HCT116 (cell line): ENCODE data around the gene THAP5. TPM values are rescaled to one million over a fixed set of nuclear protein-coding genes. Genes with fewer than 3 reads are reported as not detected.

Experiments used
- ATAC-seq: fragments of 200-7000 bp; cut with Tn5 transposase; 2 replicates; pipeline ENCODE4 v1.9.1; 2020; ENCODE audit warnings: mild to moderate bottlenecking, moderate library complexity
- BruUV-seq: library from RNA; stranded (reverse); fragments of 400-500 nt; replicated peaks from 2 replicates; lab custom pipeline; 2021; lab: Mats Ljungman, UMichigan
- CTCF ChIA-PET: fragments of 300-600 bp; sonication (Branson Sonifier 250); formaldehyde crosslinking; loops from one replicate; lab custom pipeline; 2021; ENCODE audit warnings: antibody characterized with exemption; lab: Charles Lee
- POLR2A ChIA-PET: fragments of 300-600, 350-600 bp; sonication (Branson Sonifier 250); formaldehyde crosslinking; loops from one replicate; lab custom pipeline; 2021; ENCODE audit warnings: antibody characterized with exemption; lab: Charles Lee
- RAD21 ChIA-PET, 2 experiments: fragments of 300-600 bp; sonication (Branson Sonifier 250); formaldehyde crosslinking; loops; one replicate each; lab custom pipeline; 2023; ENCODE audit warnings: low total read pairs in 2 of 2; ENCODE audit not compliant: uncharacterized antibody in 2 of 2, unreplicated experiment in 2 of 2, low non-redundant PET in 1 of 2; lab: Charles Lee
- DNase-seq: peaks from one replicate; pipeline ENCODE4 v3.0.0-alpha.2; 2010; ENCODE audit warnings: low read depth, low spot score
- H2AFZ ChIP-seq: fragments of 200-600 bp; shearing (Covaris generic), sonication (generic); 2 replicates; pipeline ENCODE4 v1.6.1; 2017; ENCODE audit warnings: low read depth, mixed run types, mixed read lengths, antibody characterized with exemption, low read length; ENCODE audit not compliant: poor library complexity, severe bottlenecking
- H3K27ac ChIP-seq: 2 replicates; pipeline ENCODE4 v1.5.1; 2012; ENCODE audit warnings: low read depth, low read length
- H3K27me3 ChIP-seq: fragments of 200-600 bp; sonication (generic); 2 replicates; pipeline ENCODE4 v1.6.1; 2016; ENCODE audit warnings: mixed run types, low read length, mixed read lengths; ENCODE audit not compliant: insufficient read depth
- H3K36me3 ChIP-seq, 2 experiments: fragments of 200-500 bp in 1 of 2; fragments of 200-600 bp in 1 of 2; sonication (Bioruptor generic) in 1 of 2; sonication (generic) in 1 of 2; 2 replicates each; pipeline versions ENCODE4 v1.5.1 to v1.6.1; 2014 to 2016; ENCODE audit warnings: low read length in 2 of 2, inconsistent platforms in 1 of 2, mixed read lengths in 1 of 2, mixed run types in 1 of 2; ENCODE audit not compliant: insufficient read depth in 2 of 2, control insufficient read depth in 1 of 2
- H3K4me1 ChIP-seq, 2 experiments: fragments of 200-600 bp in 1 of 2; sonication (generic) in 1 of 2; 2 replicates each; pipeline versions ENCODE4 v1.5.1 to v1.6.1; 2012 to 2017; ENCODE audit warnings: low read length in 2 of 2, inconsistent platforms in 1 of 2, mild to moderate bottlenecking in 1 of 2, mixed read lengths in 1 of 2, mixed run types in 1 of 2, moderate library complexity in 1 of 2; ENCODE audit not compliant: insufficient read depth in 2 of 2, control insufficient read depth in 1 of 2
- H3K4me2 ChIP-seq: fragments of 200-600 bp; sonication (generic); 2 replicates; pipeline ENCODE4 v1.6.1; 2017; ENCODE audit warnings: mixed run types, low read length, mixed read lengths
- H3K4me3 ChIP-seq, 2 experiments: fragments of 200-600 bp in 1 of 2; sonication (generic) in 1 of 2; replicated peaks in 1 of 2; 2 replicates each; pipeline ENCODE4 v1.5.1; 2011 to 2016; ENCODE audit warnings: low read length in 2 of 2, control low read depth in 1 of 2, low read depth in 1 of 2, mild to moderate bottlenecking in 1 of 2, mixed read lengths in 1 of 2, mixed run types in 1 of 2
- H3K79me2 ChIP-seq: fragments of 200-600 bp; sonication (generic); 2 replicates; pipeline ENCODE4 v1.6.1; 2017; ENCODE audit warnings: mild to moderate bottlenecking, mixed run types, low read length, moderate library complexity, mixed read lengths; ENCODE audit not compliant: insufficient read depth
- H3K9ac ChIP-seq: fragments of 200-600 bp; sonication (generic); 2 replicates; pipeline ENCODE4 v1.6.1; 2016; ENCODE audit warnings: low read length, mixed read lengths
- H3K9me2 ChIP-seq: fragments of 200-600 bp; sonication (generic), shearing (Covaris generic); 2 replicates; pipeline ENCODE4 v1.6.1; 2017; ENCODE audit warnings: mixed run types, mild to moderate bottlenecking, moderate library complexity; ENCODE audit not compliant: insufficient read depth
- H3K9me3 ChIP-seq, 2 experiments: fragments of 200-500 bp in 1 of 2; fragments of 200-600 bp in 1 of 2; sonication (Bioruptor generic) in 1 of 2; sonication (generic) in 1 of 2; 2 replicates each; pipeline ENCODE4 v1.6.1; 2014 to 2017; ENCODE audit warnings: low read length in 2 of 2, mixed read lengths in 2 of 2, inconsistent platforms in 1 of 2, low read depth in 1 of 2, mild to moderate bottlenecking in 1 of 2, mixed run types in 1 of 2, moderate library complexity in 1 of 2; ENCODE audit not compliant: control insufficient read depth in 1 of 2, insufficient read depth in 1 of 2
- H4K20me1 ChIP-seq: fragments of 200-600 bp; sonication (generic), shearing (Covaris generic); 2 replicates; pipeline ENCODE4 v1.6.1; 2017; ENCODE audit warnings: mixed run types, mild to moderate bottlenecking, moderate library complexity; ENCODE audit not compliant: insufficient read depth
- ATF3 ChIP-seq: IDR thresholded peaks from 2 replicates; pipeline ENCODE4 v1.6.1; 2012
- CBX3 ChIP-seq: IDR thresholded peaks from 2 replicates; pipeline ENCODE4 v1.6.1; 2012; ENCODE audit warnings: low read depth
- CEBPB ChIP-seq: IDR thresholded peaks from 2 replicates; pipeline ENCODE4 v1.6.1; 2012; ENCODE audit warnings: low read depth
- CTCF ChIP-seq, 3 experiments: fragments of 200-600 bp in 1 of 3; sonication (generic) in 1 of 3; IDR thresholded peaks in 2 of 3; conservative IDR thresholded peaks in 1 of 3; 2 replicates each; pipeline ENCODE4 v1.5.1; 2012 to 2017; ENCODE audit warnings: low read depth in 2 of 3, low read length in 2 of 3, antibody characterized with exemption in 1 of 3, borderline replicate concordance in 1 of 3, control low read depth in 1 of 3, mild to moderate bottlenecking in 1 of 3, mixed read lengths in 1 of 3, mixed run types in 1 of 3, moderate library complexity in 1 of 3; ENCODE audit not compliant: insufficient read depth in 1 of 3
- EGR1 ChIP-seq: IDR thresholded peaks from 2 replicates; pipeline ENCODE4 v1.6.1; 2012; ENCODE audit warnings: low read depth
- ELF1 ChIP-seq: IDR thresholded peaks from 2 replicates; pipeline ENCODE4 v1.6.1; 2012; ENCODE audit warnings: low read depth, borderline replicate concordance
- EZH2 ChIP-seq: fragments of 200-600 bp; sonication (generic); IDR thresholded peaks from 2 replicates; pipeline ENCODE4 v1.6.1; 2017; ENCODE audit warnings: antibody characterized with exemption, mixed run types
- EZH2phosphoT487 ChIP-seq: fragments of 200-600 bp; IDR thresholded peaks from 2 replicates; pipeline ENCODE4 v1.6.1; 2018; ENCODE audit warnings: antibody characterized with exemption, borderline replicate concordance
- FOSL1 ChIP-seq: IDR thresholded peaks from 2 replicates; pipeline ENCODE4 v1.6.1; 2012; ENCODE audit warnings: low read depth
- JUND ChIP-seq: IDR thresholded peaks from 2 replicates; pipeline ENCODE4 v1.6.1; 2012
- POLR2A ChIP-seq: IDR thresholded peaks from 2 replicates; pipeline ENCODE4 v1.7.0; 2011; ENCODE audit warnings: borderline replicate concordance; ENCODE audit not compliant: insufficient read depth, insufficient read length; ENCODE audit errors: extremely low read depth
- RAD21 ChIP-seq: IDR thresholded peaks from 2 replicates; pipeline ENCODE4 v1.6.1; 2012; ENCODE audit warnings: low read depth, mild to moderate bottlenecking
- SIN3A ChIP-seq: IDR thresholded peaks from 2 replicates; pipeline ENCODE4 v1.6.1; 2012; ENCODE audit warnings: low read depth
- SRF ChIP-seq: IDR thresholded peaks from 2 replicates; pipeline ENCODE4 v1.6.1; 2012; ENCODE audit warnings: low read depth
- TCF7L2 ChIP-seq: IDR thresholded peaks from 2 replicates; pipeline ENCODE4 v1.7.0; 2011; ENCODE audit warnings: borderline replicate concordance, inconsistent platforms; ENCODE audit not compliant: insufficient read depth, insufficient read length; ENCODE audit errors: extremely low read depth
- ZFX ChIP-seq: fragments of 450-650 bp; IDR thresholded peaks from 2 replicates; pipeline ENCODE4 v1.6.1; 2017
- intact Hi-C: fragments of 100-400 bp; cut with micrococcal nuclease; formaldehyde crosslinking; loops from 2 replicates; pipeline ENCODE4 v1.10.0; 2022
- total RNA-seq: library from RNA; stranded (reverse); gene quantifications from one replicate; pipeline ENCODE4 v1.2.1, GENCODE V29; 2021; ENCODE audit not compliant: unreplicated experiment
- TF ChIP-seq, protein P1 (sequence below): IDR thresholded peaks from 2 replicates; pipeline ENCODE4 v1.6.1; 2012; ENCODE audit warnings: low read depth
- TF ChIP-seq, protein P2 (sequence below): IDR thresholded peaks from 2 replicates; pipeline ENCODE4 v1.6.1; 2011; ENCODE audit warnings: mild to moderate bottlenecking, low read length, moderate library complexity; ENCODE audit not compliant: insufficient replicate concordance; ENCODE audit errors: extremely low read depth
- TF ChIP-seq, protein P3 (sequence below): IDR thresholded peaks from 2 replicates; pipeline ENCODE4 v1.6.1; 2012

The THAP5 gene
- total RNA-seq, 1 experiment from 2014 or later: 29.3 TPM

DNA sequence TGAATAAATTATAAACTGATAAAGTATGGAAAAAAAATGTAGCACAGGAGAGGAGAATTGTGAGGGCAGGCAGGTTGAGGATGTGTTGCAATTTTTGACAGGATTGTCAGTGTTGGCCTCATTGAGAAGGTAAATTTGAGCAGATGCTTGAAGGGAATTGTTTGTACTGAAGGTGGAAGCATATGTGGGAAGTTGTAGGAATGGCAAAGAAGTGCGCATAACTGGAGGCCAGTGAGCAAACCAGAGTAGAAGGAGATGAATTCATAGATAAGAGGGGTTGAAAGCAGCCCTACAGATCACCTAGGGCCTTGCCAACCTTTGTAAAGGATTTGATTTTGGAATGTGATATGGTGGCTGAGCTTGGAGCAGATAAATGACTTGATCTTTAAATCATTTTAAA lies 6.6 kb upstream of the THAP5 start:
- Histone ChIP-seq H3K9me3 (peaks cover 0 to 5% of the 10 kb centered on the region in 2 experiments; a peak in 2 of 4 replicates), H4K20me1 (no peaks in the 10 kb centered on the region), H3K27ac (no peak overlapping the region), H3K4me1 (peaks cover 0 to 3% of the 10 kb centered on the region in 2 experiments; a peak in 2 of 4 replicates), H2AFZ (no peak overlapping the region), H3K79me2 (peaks cover 8% of the 10 kb centered on the region), H3K27me3 (no peaks in the 10 kb centered on the region), H3K36me3 (peaks cover 8 to 13% of the 10 kb centered on the region in 2 experiments; a peak in 3 of 4 replicates), H3K4me2 (no peak overlapping the region), H3K4me3 (no peak overlapping the region), H3K9ac (no peak overlapping the region), H3K9me2 (no peaks in the 10 kb centered on the region)
- RAD21 ChIA-PET: no interaction called here
- POLR2A ChIA-PET: no interaction called here
- intact Hi-C loops: no loop called here
- no TSS peak for BruUV-seq
- ATAC-seq: no peak
- DNase-seq: no peak
- no peak for TF ChIP-seq ATF3
- TF ChIP-seq SIN3A: no peak
- no peak for TF ChIP-seq TCF7L2
- TF ChIP-seq EGR1: no peak
- TF ChIP-seq JUND: no peak
- no peak for TF ChIP-seq CBX3
- no peak for TF ChIP-seq FOSL1
- TF ChIP-seq, protein P1, sequence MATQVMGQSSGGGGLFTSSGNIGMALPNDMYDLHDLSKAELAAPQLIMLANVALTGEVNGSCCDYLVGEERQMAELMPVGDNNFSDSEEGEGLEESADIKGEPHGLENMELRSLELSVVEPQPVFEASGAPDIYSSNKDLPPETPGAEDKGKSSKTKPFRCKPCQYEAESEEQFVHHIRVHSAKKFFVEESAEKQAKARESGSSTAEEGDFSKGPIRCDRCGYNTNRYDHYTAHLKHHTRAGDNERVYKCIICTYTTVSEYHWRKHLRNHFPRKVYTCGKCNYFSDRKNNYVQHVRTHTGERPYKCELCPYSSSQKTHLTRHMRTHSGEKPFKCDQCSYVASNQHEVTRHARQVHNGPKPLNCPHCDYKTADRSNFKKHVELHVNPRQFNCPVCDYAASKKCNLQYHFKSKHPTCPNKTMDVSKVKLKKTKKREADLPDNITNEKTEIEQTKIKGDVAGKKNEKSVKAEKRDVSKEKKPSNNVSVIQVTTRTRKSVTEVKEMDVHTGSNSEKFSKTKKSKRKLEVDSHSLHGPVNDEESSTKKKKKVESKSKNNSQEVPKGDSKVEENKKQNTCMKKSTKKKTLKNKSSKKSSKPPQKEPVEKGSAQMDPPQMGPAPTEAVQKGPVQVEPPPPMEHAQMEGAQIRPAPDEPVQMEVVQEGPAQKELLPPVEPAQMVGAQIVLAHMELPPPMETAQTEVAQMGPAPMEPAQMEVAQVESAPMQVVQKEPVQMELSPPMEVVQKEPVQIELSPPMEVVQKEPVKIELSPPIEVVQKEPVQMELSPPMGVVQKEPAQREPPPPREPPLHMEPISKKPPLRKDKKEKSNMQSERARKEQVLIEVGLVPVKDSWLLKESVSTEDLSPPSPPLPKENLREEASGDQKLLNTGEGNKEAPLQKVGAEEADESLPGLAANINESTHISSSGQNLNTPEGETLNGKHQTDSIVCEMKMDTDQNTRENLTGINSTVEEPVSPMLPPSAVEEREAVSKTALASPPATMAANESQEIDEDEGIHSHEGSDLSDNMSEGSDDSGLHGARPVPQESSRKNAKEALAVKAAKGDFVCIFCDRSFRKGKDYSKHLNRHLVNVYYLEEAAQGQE: no peak
- TF ChIP-seq CTCF (IDR thresholded peaks at IDR 0.05 in 2 of 3, conservative IDR thresholded peaks at IDR 0.05 in 1 of 3; ENCODE audit: borderline replicate concordance in 1 of 3, insufficient read depth in 1 of 3, low read depth in 2 of 3, low read length in 2 of 3): no peak
- TF ChIP-seq ELF1: no peak
- no peak for TF ChIP-seq RAD21
- TF ChIP-seq EZH2: no peak
- no peak for TF ChIP-seq SRF
- TF ChIP-seq ZFX: no peak
- no peak for TF ChIP-seq EZH2phosphoT487
- TF ChIP-seq, protein P2, sequence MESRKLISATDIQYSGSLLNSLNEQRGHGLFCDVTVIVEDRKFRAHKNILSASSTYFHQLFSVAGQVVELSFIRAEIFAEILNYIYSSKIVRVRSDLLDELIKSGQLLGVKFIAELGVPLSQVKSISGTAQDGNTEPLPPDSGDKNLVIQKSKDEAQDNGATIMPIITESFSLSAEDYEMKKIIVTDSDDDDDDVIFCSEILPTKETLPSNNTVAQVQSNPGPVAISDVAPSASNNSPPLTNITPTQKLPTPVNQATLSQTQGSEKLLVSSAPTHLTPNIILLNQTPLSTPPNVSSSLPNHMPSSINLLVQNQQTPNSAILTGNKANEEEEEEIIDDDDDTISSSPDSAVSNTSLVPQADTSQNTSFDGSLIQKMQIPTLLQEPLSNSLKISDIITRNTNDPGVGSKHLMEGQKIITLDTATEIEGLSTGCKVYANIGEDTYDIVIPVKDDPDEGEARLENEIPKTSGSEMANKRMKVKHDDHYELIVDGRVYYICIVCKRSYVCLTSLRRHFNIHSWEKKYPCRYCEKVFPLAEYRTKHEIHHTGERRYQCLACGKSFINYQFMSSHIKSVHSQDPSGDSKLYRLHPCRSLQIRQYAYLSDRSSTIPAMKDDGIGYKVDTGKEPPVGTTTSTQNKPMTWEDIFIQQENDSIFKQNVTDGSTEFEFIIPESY: no peak
- TF ChIP-seq CEBPB: no peak
- TF ChIP-seq, protein P3, sequence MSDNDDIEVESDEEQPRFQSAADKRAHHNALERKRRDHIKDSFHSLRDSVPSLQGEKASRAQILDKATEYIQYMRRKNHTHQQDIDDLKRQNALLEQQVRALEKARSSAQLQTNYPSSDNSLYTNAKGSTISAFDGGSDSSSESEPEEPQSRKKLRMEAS: no peak
- TF ChIP-seq POLR2A: no peak
- CTCF ChIA-PET: no interaction called here
